ENCODE data around the gene FLRT2.

GRCh38 chr14:85527006-85527405 is 2.9 kb upstream of the FLRT2 start:
- no peak for TF ChIP-seq POLR2A (IDR thresholded peaks at IDR 0.05)
- TF ChIP-seq, protein P1, sequence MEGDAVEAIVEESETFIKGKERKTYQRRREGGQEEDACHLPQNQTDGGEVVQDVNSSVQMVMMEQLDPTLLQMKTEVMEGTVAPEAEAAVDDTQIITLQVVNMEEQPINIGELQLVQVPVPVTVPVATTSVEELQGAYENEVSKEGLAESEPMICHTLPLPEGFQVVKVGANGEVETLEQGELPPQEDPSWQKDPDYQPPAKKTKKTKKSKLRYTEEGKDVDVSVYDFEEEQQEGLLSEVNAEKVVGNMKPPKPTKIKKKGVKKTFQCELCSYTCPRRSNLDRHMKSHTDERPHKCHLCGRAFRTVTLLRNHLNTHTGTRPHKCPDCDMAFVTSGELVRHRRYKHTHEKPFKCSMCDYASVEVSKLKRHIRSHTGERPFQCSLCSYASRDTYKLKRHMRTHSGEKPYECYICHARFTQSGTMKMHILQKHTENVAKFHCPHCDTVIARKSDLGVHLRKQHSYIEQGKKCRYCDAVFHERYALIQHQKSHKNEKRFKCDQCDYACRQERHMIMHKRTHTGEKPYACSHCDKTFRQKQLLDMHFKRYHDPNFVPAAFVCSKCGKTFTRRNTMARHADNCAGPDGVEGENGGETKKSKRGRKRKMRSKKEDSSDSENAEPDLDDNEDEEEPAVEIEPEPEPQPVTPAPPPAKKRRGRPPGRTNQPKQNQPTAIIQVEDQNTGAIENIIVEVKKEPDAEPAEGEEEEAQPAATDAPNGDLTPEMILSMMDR (IDR thresholded peaks at IDR 0.05), result no peak

Measured in adrenal gland (tissue), 5 donors.